Smooth muscle cell (in vitro differentiated cells): Measurements from ENCODE around the gene PPIF. TPM values are rescaled to one million over a fixed set of nuclear protein-coding genes. Genes with fewer than 3 reads are reported as not detected.

ENCODE experiments used
- DNase-seq: peaks from one replicate; lab custom pipeline; 2025; ENCODE audit not compliant: unreplicated experiment; lab: John Stamatoyannopoulos, UW
- H2AFZ ChIP-seq: fragments of 200-600 bp; sonication (generic); 2 replicates; pipeline ENCODE4 v1.6.0; 2016; ENCODE audit warnings: antibody characterized with exemption, low read depth, mild to moderate bottlenecking
- H3F3A ChIP-seq: fragments of 200-600 bp; sonication (generic); 2 replicates; pipeline ENCODE4 v1.6.0; 2017; ENCODE audit warnings: antibody characterized with exemption, low read depth
- H3K27ac ChIP-seq: fragments of 200-600 bp; sonication (generic); 2 replicates; pipeline ENCODE4 v1.5.1; 2016; ENCODE audit warnings: low read depth, mild to moderate bottlenecking
- H3K27me3 ChIP-seq: fragments of 200-600 bp; sonication (generic); 2 replicates; pipeline ENCODE4 v1.6.1; 2016; ENCODE audit warnings: low read depth, mild to moderate bottlenecking
- H3K36me3 ChIP-seq: fragments of 200-600 bp; sonication (generic); 2 replicates; pipeline ENCODE4 v1.5.1; 2016; ENCODE audit warnings: low read depth
- H3K4me1 ChIP-seq: fragments of 200-600 bp; sonication (generic); 2 replicates; pipeline ENCODE4 v1.5.1; 2016; ENCODE audit warnings: low read depth
- H3K4me2 ChIP-seq: fragments of 200-600 bp; sonication (generic); 2 replicates; pipeline ENCODE4 v1.6.0; 2016; ENCODE audit warnings: mild to moderate bottlenecking
- H3K4me3 ChIP-seq: fragments of 200-600 bp; sonication (generic); 2 replicates; pipeline ENCODE4 v1.5.1; 2016; ENCODE audit warnings: mild to moderate bottlenecking
- H3K79me2 ChIP-seq: fragments of 200-600 bp; sonication (generic); 2 replicates; pipeline ENCODE4 v1.6.0; 2016; ENCODE audit warnings: low read depth, mild to moderate bottlenecking
- H3K9ac ChIP-seq: fragments of 200-600 bp; sonication (generic); 2 replicates; pipeline ENCODE4 v1.6.0; 2016; ENCODE audit warnings: low read depth
- H3K9me3 ChIP-seq: fragments of 200-600 bp; sonication (generic); replicated peaks from 2 replicates; pipeline ENCODE4 v1.5.1; 2016; ENCODE audit warnings: low read depth
- H4K20me1 ChIP-seq: fragments of 200-600 bp; sonication (generic); 2 replicates; pipeline ENCODE4 v1.6.0; 2016; ENCODE audit warnings: low read depth
- WGBS: methylation state at CpG from one replicate; pipeline ENCODE4 v1.1.7; 2016; ENCODE audit warnings: low lambda C conversion rate; 5-methylcytosine and 5-hydroxymethylcytosine counted together
- polyA plus RNA-seq: library from polyadenylated mRNA; unstranded; fragments of >200 nt; fragmentation: Nextera tagmentation; extraction: Ambion mirVana; gene quantifications from 2 replicates; pipeline ENCODE4 v1.2.1, GENCODE V29; 2016
- total RNA-seq: library from RNA; depleted of rRNA; stranded (reverse); fragments of >200 nt; gene quantifications from 2 replicates; pipeline ENCODE4 v1.2.3, GENCODE V29; 2014
- TF ChIP-seq, protein P1 (sequence below): fragments of 200-600 bp; sonication (generic); IDR thresholded peaks from 2 replicates; pipeline ENCODE4 v1.5.1; 2017; ENCODE audit warnings: borderline replicate concordance, mild to moderate bottlenecking, antibody characterized with exemption; ENCODE audit not compliant: insufficient read depth, poor library complexity, severe bottlenecking

PPIF gene
- total and polyA plus RNA-seq, 2 experiments from 2014 or later = 24.3 to 29.7 TPM

DNA sequence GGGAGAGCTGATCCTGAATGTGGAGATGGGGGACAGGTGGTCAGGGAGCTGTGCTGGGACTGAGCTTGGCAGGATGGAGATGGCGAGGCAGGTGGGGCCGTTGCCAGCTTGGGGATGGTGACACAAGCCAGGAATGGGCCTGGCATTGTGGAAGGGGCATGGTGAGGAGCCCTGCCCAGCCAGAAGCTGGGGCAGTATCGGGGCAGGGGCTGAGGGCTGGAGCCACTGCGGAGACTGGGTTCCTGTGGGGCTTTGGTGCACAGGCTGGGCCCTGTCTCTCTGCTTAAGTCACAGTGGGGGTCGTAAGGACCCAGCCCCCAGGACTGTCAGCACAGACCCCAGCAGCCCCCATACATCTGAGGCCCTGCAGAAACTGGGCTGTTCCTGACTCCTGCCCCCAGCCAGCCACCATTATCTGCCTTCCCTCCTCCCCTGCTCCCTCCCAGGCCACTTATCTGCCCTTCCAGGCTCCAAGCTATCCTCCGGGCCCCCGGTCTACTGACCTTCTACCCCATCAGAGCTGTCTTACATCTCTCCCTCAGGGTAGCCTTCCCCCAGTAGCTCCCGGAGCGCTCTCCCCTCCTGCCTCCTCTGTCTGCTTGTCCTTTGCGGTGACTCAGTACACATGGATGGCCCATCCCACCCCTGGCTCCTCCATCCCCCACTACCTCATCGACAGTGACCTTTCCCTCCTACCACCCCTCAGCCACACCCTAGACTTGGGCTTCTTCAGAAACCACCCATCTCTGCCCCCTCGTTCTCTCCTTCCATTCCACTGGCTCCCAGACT lies 44.2 kb downstream of the PPIF start:
- 62% methylated on average over 9 of the region's 12 CpGs for WGBS
- Histone ChIP-seq H3K79me2 (peaks cover 24% of the 10 kb centered on the region), H3K4me2 (no peak overlapping the region), H4K20me1 (no peaks in the 10 kb centered on the region), H3K27me3 (no peaks in the 10 kb centered on the region), H3K27ac (no peak overlapping the region), H3K4me3 (no peak overlapping the region), H3K9me3 (no peaks in the 10 kb centered on the region), H2AFZ (no peak overlapping the region), H3K4me1 (no peaks in the 10 kb centered on the region), H3F3A (peaks cover 3% of the 10 kb centered on the region), H3K36me3 (no peaks in the 10 kb centered on the region), H3K9ac (no peak overlapping the region)
- DNase-seq = no peak
- TF ChIP-seq, protein P1, sequence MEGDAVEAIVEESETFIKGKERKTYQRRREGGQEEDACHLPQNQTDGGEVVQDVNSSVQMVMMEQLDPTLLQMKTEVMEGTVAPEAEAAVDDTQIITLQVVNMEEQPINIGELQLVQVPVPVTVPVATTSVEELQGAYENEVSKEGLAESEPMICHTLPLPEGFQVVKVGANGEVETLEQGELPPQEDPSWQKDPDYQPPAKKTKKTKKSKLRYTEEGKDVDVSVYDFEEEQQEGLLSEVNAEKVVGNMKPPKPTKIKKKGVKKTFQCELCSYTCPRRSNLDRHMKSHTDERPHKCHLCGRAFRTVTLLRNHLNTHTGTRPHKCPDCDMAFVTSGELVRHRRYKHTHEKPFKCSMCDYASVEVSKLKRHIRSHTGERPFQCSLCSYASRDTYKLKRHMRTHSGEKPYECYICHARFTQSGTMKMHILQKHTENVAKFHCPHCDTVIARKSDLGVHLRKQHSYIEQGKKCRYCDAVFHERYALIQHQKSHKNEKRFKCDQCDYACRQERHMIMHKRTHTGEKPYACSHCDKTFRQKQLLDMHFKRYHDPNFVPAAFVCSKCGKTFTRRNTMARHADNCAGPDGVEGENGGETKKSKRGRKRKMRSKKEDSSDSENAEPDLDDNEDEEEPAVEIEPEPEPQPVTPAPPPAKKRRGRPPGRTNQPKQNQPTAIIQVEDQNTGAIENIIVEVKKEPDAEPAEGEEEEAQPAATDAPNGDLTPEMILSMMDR = no peak

DNA sequence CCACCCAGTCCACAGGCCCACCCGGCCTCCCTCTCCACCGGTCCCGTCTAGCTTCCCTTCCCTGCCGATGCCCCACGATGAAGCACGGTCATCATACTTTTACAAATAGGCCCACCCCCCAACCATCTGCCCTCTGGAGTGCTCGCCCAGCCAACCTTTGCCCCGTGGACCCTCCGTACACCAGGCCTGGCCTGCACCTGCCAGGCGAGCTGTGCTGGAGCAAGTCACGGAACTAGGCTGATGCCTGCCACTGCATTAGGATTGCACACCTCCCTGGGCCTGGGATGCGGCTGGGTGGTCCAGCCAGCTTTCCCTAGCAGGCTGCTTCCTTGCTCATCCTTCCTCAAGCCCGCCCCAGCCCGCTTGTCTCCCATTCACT lies 44.7 kb downstream of the PPIF start:
- no peaks in the 10 kb centered on the region for H4K20me1 ChIP-seq
- DNase-seq = no peak
- no peak overlapping the region for H3K4me2 ChIP-seq
- no peak overlapping the region for H3K9ac ChIP-seq
- 89% methylated on average over 14 of the region's 14 CpGs for WGBS
- peaks cover 8% of the 10 kb centered on the region for H3F3A ChIP-seq
- no peaks in the 10 kb centered on the region for H3K9me3 ChIP-seq
- H3K27ac ChIP-seq = no peak overlapping the region
- H3K4me3 ChIP-seq = no peak overlapping the region
- no peaks in the 10 kb centered on the region for H3K4me1 ChIP-seq
- no peak overlapping the region for H2AFZ ChIP-seq
- no peaks in the 10 kb centered on the region for H3K27me3 ChIP-seq
- H3K79me2 ChIP-seq = peaks cover 29% of the 10 kb centered on the region
- H3K36me3 ChIP-seq = no peaks in the 10 kb centered on the region
- TF ChIP-seq, protein P1 = no peak

DNA sequence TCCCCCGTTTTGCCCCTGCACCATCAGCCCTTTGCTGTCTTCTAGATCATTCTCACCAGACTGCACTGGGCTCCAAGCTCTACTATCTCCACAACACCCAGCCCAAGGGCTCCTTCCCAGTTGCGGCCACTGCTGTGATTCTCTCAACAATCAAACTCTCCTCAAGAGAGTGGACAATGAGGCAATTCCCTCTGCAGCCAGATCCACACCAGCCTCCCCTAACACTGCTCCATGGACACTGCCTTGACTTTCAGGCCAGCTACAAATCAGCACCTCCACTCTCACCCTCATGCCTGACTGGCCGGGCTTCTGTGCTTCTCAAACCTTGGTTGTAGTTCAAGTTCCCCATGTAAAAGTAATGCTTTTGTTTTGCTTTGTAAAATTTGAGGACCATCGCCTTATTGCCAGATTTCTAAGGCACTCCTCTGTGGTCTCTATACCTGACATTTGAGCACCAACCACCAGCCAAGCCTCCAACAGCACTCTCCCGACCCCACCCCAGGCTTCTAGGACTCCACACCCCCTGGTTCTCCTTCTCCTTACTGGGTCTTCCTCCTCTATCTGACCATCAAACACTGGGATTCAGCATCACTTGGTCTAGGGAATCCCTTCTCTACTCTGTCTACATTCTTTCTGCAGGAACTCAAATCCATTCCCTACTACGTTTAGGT lies 45.4 kb downstream of the PPIF start:
- H3K9ac ChIP-seq = no peak overlapping the region
- no peak overlapping the region for H3K4me2 ChIP-seq
- TF ChIP-seq, protein P1 = no peak
- no peaks in the 10 kb centered on the region for H3K27me3 ChIP-seq
- WGBS = 87% methylated on average over 6 of the region's 6 CpGs
- DNase-seq = no peak
- H4K20me1 ChIP-seq = no peaks in the 10 kb centered on the region
- H3K79me2 ChIP-seq = peaks cover 31% of the 10 kb centered on the region
- H3F3A ChIP-seq = peaks cover 11% of the 10 kb centered on the region
- peaks cover 2% of the 10 kb centered on the region for H3K4me1 ChIP-seq
- no peaks in the 10 kb centered on the region for H3K9me3 ChIP-seq
- no peak overlapping the region for H3K27ac ChIP-seq
- no peaks in the 10 kb centered on the region for H3K36me3 ChIP-seq
- no peak overlapping the region for H2AFZ ChIP-seq
- no peak overlapping the region for H3K4me3 ChIP-seq
